ENCODE results near the gene MYL12A.
"Not testable (repeated sequence)": the region's sequence is repeated elsewhere in the genome, so short reads cannot be mapped to it uniquely, and the experiment has no call there.

MYL12A gene

GRCh38 chr18:3256693-3257626 is 9.4 kb downstream of the MYL12A start:
- no peak for DNase-seq

DNA sequence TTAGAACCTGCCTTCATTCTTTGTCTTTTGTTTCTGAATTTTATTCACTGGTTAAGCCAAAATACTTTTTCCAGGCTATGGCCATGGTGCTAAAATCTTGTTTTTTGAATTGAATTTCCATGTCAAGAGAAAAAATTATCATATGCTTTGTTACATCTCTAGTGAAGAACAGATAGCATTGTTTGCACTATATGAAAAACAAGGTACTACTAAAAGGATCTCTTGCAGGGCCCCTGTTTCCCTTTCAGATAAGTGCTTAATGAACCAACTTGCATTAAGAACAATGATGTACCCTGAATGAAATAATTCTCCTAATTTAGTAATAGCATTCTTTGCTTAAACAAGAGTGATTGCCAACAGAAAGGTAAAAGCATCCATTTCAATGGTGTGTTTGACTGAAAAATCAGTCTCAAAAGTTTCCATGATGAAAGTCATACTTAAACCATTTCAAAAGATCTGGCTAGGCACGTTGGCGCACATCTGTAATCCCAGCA is 10.1 kb downstream of the MYL12A start:
- no peak for DNase-seq

GRCh38 chr18:3260995-3261372 is 13.4 kb downstream of the MYL12A start:
- DNase-seq = no peak

DNA sequence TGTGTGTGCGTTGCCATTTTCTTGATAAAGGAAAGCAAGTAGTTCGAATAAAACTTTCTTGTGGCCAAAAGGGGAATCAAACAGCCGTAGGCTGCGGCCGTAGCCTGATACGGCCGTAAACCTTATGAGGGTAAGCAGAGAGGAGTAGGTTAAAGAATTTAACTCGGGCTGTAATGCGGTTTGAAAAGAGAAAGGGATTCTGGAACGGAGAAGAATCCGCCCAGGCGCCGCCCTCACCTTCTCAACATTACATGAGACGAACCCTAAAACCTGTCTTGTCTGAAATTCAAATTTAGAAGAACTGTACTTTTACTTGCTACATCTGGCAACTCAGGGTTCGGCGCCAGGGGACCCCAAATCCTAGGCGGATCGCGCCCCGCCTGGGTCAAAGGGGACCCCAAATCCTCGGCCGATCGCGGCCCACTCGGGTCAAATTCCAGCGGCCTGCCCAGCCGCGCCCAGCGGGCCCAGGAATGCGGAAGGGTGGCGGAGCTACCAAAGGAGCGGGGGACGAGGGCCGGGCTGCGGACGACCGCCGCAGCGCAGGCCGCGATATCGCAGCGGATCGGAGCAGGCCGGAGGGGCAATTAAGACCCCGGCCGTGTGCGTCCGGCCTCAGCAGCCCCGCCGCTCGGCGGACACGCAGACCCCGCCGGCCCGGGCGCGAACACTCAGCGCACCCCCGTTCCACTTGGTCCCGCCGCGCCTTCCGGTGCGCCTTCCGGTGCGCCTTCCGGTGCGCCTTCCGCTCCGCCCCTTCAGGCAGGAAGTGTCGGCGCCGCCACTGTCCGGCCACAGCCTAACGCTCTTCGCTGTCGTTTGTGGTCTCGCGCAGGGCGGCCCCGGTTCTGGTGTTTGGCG is 14.0 kb downstream of the MYL12A start, which contains the start of gene MYL12B:
MYL12B (plus strand) TSS at position 761 of the 861 bp plus-strand sequence. CDS start 10,766 bp downstream, outside the sequence.
- DNase-seq = peak; percentile 55 to 92

- no peak for DNase-seq
Observed at GRCh38 chr18:3262234-3263131, 14.9 kb downstream of the MYL12A start.

DNA sequence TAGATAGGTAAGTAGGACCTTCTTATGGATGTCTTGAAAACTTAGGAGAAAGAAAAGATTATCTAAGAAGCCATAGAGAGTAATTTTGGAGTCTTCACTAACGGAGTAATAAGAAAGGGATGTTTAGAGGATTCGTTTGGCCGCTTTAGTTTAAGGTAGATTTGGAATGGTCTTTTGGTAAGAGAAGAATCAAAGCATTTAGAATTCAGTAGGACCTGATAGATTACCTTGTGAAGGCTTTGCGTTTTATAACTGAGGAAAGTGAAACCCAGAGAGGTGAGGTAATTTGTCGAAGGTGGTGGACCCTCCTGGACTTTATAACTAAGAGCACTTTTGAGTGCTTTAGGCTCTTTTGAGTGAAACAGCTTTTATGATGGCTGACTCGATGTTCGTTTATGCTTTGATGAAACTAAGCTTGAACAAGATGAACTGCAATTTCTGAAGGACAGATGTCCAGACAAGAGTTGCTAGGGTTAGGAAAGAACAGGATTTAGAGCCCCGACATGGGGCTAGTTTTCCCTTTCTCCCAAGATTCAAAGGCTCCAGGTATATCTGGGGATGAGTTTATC is 15.6 kb downstream of the MYL12A start:
- no peak for DNase-seq

- DNase-seq = no peak
Observed at GRCh38 chr18:3264362-3264761, 16.8 kb downstream of the MYL12A start.

DNA sequence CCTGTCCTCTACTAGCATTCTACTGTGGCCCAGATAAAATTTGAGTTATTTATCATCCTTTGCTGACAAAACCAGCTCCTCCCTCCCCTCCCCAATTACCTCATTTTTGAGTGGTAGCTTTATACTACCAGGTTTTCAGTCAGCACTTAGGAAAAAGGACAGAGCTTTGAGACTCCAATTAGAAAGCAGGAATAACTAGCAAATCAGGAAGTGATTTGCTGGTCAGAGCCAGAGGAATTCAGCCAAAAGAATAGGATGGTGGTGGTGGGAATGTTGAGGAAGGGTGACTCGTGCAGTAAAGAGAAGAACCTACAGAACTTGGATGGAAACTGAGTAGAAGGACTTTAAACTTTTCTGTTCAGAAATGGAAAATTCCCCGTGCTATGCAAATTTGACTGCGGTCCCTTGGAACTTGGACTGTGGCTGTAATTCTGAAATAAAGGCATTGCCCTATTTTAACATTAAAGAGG is 18.0 kb downstream of the MYL12A start:
- DNase-seq = no peak

GRCh38 chr18:3266062-3266608 is 18.5 kb downstream of the MYL12A start:
- no peak for DNase-seq

GRCh38 chr18:3268306-3268705 is 20.7 kb downstream of the MYL12A start:
- no peak for DNase-seq

GRCh38 chr18:3269241-3269913 is 21.8 kb downstream of the MYL12A start:
- no peak for DNase-seq

- DNase-seq = no peak
Observed at GRCh38 chr18:3269914-3270299, 22.3 kb downstream of the MYL12A start.

DNA sequence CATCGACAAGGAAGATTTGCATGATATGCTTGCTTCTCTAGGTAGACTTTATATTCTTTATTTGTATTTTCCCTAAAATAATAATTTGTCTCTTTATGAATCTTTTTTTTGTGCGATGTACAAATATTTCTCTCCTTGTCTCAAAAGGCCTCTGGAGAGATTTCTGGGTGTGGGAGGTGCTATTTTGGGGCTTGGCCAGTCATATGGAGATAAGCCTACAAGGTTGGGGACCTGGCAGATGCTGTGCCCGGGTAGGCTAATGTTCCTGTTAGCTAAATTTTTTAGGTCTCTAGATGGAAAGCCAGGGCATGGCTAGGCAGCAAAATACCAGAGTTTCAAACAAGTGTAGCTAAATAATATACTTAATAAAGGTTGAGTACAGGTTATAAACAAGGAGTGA is 25.4 kb downstream of the MYL12A start:
- no peak for DNase-seq

- not testable (repeated sequence) for DNase-seq
Observed at GRCh38 chr18:3277643-3278213, 30.1 kb downstream of the MYL12A start.

DNA sequence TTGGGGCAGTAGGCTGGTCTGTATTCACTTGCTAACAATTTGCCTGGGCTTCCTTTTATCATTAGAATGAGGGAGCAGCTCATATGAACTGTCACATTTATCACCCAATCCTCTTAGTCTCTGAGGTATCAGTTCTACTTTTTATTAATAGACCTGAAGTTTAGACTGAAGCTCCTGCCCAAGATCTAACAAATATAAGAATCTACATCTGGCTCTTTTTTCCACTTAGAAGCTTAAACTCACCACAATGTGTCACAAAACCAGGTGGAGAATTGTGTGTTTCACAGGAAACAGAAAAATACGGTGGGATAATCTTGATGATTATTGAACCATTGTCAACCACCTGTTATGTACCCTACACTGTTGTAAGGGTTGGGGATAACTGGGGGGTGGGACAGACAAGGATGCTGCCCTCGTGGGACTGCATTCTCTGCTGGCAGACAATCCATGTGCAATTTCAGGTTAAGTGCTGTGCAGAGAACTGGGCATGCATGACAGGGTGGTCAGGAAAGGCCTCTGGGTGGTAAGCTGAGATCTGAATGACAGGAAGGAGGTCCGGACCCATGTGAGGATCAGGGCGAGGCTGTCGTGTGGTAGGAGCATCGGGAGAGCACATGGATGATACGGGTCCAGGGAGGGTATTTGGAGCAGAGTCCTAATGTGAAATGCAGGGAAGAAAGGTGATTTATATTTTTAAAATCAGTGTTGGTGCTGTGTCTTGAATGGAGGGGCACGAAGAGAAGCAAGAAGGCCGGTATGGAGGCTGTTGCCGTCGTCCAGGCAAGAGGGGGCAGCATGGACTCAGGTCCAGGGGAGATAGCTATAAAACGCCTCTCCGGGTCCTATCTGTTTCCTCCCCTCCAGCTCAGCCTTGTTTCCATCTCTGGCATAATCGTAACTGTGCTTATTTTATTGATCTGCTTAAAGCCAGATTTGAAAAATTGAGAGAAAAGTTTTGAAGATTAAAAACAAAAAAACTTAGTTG is 31.9 kb downstream of the MYL12A start:
- DNase-seq = no peak

- peak in 1 of 2 donors; percentile 77 for DNase-seq
Observed at GRCh38 chr18:3281456-3282400, 34.1 kb downstream of the MYL12A start.

DNA sequence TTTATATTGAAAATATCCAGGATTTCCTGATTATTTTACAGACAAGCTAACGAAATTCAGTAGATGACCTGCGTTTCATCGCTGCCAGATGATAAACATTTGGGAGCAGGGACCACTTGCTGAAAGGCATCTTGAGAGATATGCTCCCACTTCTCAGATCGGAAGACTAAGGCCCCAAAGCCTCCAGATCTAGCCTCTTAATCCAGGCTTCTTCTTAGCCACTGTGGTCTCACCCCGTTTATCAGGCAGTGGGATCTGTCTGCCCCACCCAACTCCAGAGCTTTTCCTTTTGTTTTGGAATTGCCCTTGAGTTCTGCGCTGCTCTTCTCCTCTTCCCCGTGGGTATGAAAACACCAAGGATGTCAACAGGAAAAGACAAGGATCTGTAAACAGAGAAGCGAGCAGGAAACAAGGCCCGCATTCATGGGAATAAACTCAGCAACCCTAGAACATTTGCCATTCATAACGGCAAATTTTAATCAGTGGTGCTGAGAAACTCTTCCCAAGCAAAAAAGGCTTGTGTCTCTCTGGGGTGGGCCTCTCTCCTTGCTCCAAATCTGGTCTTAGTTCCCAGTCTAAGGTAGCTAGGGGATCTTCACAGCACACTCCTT is 35.8 kb downstream of the MYL12A start:
- no peak for DNase-seq

DNA sequence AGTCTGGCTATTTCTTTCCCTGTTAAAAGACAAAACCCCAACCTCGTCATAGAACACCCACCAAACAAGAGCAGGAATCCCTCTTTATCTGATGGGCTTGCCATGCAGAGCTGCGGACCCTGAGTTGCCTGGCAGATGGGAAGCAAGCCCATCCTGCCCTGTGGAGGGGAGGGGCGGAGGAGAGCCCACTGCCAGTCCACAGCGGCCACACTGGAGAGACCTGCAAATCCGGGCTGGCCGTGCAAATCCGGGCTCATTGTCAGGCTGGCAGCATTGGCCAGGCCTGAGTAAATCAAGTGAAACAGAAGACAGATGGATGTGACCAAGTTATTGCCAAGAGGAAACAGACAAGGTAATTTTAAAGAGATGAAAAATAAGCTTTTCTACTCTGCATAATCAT is 36.3 kb downstream of the MYL12A start:
- no peak for DNase-seq

Measured in bone marrow (tissue), 2 donors.